ENCODE measurements around the gene HADHB. TPM values are rescaled to one million over a fixed set of nuclear protein-coding genes. Genes with fewer than 3 reads are reported as not detected.
A peak's percentile ranks its signal among the peaks of the same experiment; 100 is the strongest.

Gene HADHB
- 51.0 TPM for polyA plus RNA-seq (2012; ENCODE audit: low read depth, missing spikeins)

DNA sequence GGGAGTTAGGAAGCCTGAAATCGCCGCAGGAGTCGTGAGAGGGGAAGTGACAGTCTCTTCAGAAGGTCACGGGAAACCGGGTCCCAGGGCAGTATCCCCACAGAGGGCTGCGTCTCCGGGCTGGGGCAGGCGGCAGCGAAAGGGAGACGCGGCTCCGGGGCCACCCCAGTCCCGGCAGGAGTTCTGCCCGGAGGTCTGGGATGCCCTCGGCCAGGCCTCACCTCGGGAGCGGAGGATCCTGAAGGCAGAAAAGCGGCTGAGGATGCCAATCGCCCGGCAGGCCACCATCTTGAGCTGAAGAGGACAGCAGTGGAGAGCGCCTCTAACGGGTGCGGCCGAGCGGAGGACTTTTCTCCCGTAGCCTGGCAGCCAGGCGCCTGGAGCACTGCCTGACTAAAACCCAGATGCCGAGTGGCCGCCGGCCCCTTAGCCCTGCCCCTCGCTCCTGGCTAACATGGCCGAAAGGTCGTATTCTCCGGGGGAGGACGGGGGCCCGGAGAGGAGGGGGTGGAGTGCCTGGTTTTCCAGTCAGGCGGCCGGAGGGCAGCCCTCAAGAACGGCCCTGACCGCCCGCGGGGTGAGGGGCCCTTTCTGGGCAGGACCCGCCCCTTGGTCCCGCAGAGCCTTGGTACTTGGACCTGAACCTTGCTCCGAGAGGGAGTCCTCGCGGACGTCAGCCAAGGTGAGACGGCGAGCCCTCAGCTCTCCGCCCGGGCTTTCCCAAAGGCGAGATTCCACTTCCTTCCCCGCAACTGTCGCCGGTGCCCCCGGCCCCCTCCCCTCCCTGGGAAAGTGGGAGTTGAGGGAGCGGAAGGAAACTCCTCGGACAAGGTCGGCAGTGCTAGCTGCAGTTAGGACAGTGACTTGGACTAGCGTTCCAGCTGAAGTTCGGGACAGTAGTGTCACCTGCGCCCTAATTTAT is at the start of gene HADHB, which contains the start of gene HADHA:
TSS of gene HADHB (plus strand) at position 631 of the 922 bp plus-strand sequence. CDS start 9,316 bp downstream, outside the sequence.
TSS of gene HADHA (minus strand) at position 324 of the 922 bp plus-strand sequence. CDS start at position 288, 36 bp downstream.
- FAIRE-seq (peak; percentile 88), DNase-seq (ENCODE audit: insufficient read length, low spot score) (peak; percentile 65)
- peak; percentile 61 for TF ChIP-seq SPI1 (IDR thresholded peaks at IDR 0.05; ENCODE audit: low read depth, low read length)
- TF ChIP-seq POU2F2 (IDR thresholded peaks at IDR 0.05; ENCODE audit: low read depth, low read length): 0 out of 2 replicates have a peak, but pooled peaks have one; percentile 11
- peak; percentile 64 for TF ChIP-seq TAF1 (IDR thresholded peaks at IDR 0.05; ENCODE audit: low read depth, low read length)
- peak; percentile 86 for TF ChIP-seq POLR2AphosphoS5 (IDR thresholded peaks at IDR 0.05; ENCODE audit: low read depth, low read length)
- no peak for TF ChIP-seq PAX5 (IDR thresholded peaks at IDR 0.05; ENCODE audit: insufficient read depth, low read length, severe bottlenecking)
- TF ChIP-seq POLR2A (IDR thresholded peaks at IDR 0.05; ENCODE audit: low read depth, low read length): peak; percentile 87

- FAIRE-seq: no peak
- TF ChIP-seq POLR2A (IDR thresholded peaks at IDR 0.05; ENCODE audit: low read depth, low read length): no peak
- TF ChIP-seq POU2F2 (IDR thresholded peaks at IDR 0.05; ENCODE audit: low read depth, low read length): no peak
- TF ChIP-seq SPI1 (IDR thresholded peaks at IDR 0.05; ENCODE audit: low read depth, low read length): no peak
- TF ChIP-seq PAX5 (IDR thresholded peaks at IDR 0.05; ENCODE audit: insufficient read depth, low read length, severe bottlenecking): no peak
- TF ChIP-seq POLR2AphosphoS5 (IDR thresholded peaks at IDR 0.05; ENCODE audit: low read depth, low read length): no peak
- no peak for TF ChIP-seq TAF1 (IDR thresholded peaks at IDR 0.05; ENCODE audit: low read depth, low read length)
These were observed 49.4 kb upstream of the HADHB start for GRCh38 chr2:26195040-26195984.

DNA sequence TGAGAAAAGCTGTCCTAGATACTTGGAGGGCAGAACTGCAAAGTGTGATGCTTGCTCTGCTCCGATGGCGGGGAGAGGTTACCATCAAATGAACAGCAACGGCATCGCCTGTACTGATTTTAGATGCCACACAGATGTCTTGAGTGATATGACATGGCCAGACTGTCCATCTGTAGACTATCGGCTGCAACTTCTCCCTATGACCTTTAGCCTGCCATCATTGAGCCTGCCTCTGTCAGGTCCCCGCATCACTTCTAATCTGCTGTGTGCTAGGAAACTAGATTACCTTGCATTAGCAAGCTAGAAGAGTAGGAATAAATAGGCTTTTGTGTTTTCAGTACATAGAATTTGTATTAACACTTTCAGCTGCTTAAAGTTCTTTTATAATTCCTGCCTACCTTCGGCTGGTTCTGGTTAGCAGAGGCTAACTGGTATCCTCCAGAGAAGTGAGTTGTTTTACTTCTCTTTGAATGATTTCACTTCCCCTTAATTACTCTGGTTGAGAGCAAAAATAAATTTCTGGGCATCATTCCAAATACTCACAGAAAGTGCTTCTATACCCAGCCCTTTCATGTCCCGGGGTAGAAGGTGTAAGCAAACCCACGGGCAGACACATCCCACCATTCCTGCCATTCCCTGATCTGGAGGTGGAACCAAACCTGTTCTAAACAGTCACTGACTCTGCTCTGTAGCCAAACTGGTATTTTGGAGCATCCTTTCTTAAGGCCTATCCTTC is 47.9 kb upstream of the HADHB start:
- peak; percentile 71 for FAIRE-seq
- no peak for DNase-seq (ENCODE audit: insufficient read length, low spot score)

More at GRCh38 chr2:26195040-26195984, 49.4 kb upstream of the HADHB start:
- DNase-seq (ENCODE audit: insufficient read length, low spot score): no peak

DNA sequence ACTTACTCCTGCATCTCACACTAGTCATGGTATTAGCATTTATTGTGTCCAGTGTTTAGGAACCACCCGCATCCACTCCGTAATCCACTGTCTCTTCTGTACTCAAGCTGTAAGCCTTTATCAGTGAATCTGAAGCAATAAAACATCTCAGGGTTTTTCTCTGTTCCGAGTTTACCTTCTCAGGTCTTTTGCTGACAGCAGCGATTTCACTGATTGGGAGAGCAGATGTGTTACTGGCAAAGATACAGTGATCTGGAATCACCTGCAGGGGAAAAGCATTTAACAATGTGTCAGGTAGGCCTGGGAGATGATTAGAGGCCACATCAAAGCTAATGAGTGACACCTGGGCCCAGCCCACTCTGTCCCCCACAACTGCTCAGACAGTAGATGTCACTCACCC is 47.2 kb upstream of the HADHB start:
- no peak for TF ChIP-seq POLR2AphosphoS5 (IDR thresholded peaks at IDR 0.05; ENCODE audit: low read depth, low read length)
- no peak for TF ChIP-seq TAF1 (IDR thresholded peaks at IDR 0.05; ENCODE audit: low read depth, low read length)
- no peak for TF ChIP-seq POU2F2 (IDR thresholded peaks at IDR 0.05; ENCODE audit: low read depth, low read length)
- no peak for TF ChIP-seq PAX5 (IDR thresholded peaks at IDR 0.05; ENCODE audit: insufficient read depth, low read length, severe bottlenecking)
- no peak for TF ChIP-seq SPI1 (IDR thresholded peaks at IDR 0.05; ENCODE audit: low read depth, low read length)
- TF ChIP-seq POLR2A (IDR thresholded peaks at IDR 0.05; ENCODE audit: low read depth, low read length): no peak
- DNase-seq (ENCODE audit: insufficient read length, low spot score) (no peak), FAIRE-seq (no peak)

More for the DNA sequence above, 47.9 kb upstream of the HADHB start:
- TF ChIP-seq POLR2A (IDR thresholded peaks at IDR 0.05; ENCODE audit: low read depth, low read length) (no peak), SPI1 (IDR thresholded peaks at IDR 0.05; ENCODE audit: low read depth, low read length) (peak; percentile 94)

DNA sequence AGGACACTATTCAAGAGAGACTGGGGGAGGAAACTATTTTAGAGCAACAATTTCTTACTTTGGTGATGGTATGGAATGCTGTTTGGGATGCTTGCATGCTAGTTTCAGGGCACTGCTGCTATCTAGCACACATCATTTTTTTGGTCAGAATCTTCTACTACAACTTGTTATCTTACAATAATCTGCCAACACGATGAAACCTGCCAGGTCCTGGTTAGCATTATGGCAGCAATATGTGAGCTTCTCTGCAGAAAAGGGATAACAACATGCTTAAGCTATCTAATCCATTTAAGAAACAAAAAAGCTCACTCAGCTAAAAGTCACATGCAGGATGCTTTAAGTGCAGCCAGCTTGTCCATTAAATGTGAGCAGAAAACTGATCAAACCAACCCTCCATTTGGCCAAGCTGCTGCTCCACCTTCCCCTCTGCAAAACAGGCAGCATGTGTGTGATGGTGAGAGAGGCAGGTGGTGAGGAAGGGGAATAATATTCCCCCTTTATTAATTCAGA is 41.7 kb upstream of the HADHB start:
- FAIRE-seq: no peak
- DNase-seq (ENCODE audit: insufficient read length, low spot score): no peak

DNA sequence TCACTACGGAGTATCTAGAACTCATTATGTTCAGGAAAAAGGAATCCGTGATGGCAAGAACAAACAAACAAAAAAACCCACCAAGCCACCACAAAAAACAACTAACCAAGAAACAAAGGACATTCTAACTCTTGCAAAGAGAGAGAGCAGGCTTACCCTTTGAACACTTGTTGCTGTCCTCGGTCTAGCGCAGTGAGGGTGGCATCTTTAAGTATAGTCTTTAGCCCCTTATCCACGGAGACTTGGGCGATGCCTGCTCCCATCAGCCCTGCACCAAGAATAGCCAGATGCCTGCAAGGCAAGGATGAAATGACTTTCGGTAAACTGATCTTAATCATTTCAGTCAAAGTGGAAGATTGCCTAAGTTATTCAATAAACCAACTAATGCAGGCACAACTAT is 40.8 kb upstream of the HADHB start:
- FAIRE-seq (no peak), DNase-seq (ENCODE audit: insufficient read length, low spot score) (no peak)
- no peak for TF ChIP-seq PAX5 (IDR thresholded peaks at IDR 0.05; ENCODE audit: insufficient read depth, low read length, severe bottlenecking)

More for the DNA sequence above, 41.7 kb upstream of the HADHB start:
- TF ChIP-seq PAX5 (IDR thresholded peaks at IDR 0.05; ENCODE audit: insufficient read depth, low read length, severe bottlenecking) (no peak), TAF1 (IDR thresholded peaks at IDR 0.05; ENCODE audit: low read depth, low read length) (no peak), SPI1 (IDR thresholded peaks at IDR 0.05; ENCODE audit: low read depth, low read length) (no peak), POU2F2 (IDR thresholded peaks at IDR 0.05; ENCODE audit: low read depth, low read length) (no peak), POLR2A (IDR thresholded peaks at IDR 0.05; ENCODE audit: low read depth, low read length) (no peak), POLR2AphosphoS5 (IDR thresholded peaks at IDR 0.05; ENCODE audit: low read depth, low read length) (no peak)

- FAIRE-seq (no peak), DNase-seq (ENCODE audit: insufficient read length, low spot score) (no peak)
- TF ChIP-seq TAF1 (IDR thresholded peaks at IDR 0.05; ENCODE audit: low read depth, low read length): no peak
These were observed 32.7 kb upstream of the HADHB start for GRCh38 chr2:26212011-26212410.

- FAIRE-seq: no peak
- TF ChIP-seq PAX5 (IDR thresholded peaks at IDR 0.05; ENCODE audit: insufficient read depth, low read length, severe bottlenecking) (no peak), SPI1 (IDR thresholded peaks at IDR 0.05; ENCODE audit: low read depth, low read length) (peak; percentile 59; the same call in 1 of the 2 replicates)
These were observed 30.0 kb upstream of the HADHB start for GRCh38 chr2:26214759-26215158.

DNA sequence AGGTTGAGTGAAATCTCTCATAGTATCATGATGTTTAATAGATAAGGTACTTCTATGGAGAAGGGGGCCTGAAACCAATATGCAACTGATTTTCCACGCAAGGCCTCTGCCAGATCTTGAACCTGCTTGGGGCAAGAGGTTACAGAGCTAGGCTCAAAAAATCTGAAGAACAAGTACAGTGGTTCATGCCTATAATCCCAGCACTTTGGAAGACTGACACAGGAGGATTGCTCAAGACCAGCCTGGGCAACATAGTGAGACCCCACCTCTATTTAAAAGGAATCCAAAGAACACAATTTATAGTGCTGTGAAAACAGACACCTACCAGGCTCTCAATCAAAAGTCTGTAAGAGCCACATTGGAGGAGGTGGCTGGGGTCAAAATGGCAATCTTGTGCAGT is 28.9 kb upstream of the HADHB start:
- no peak for FAIRE-seq
- no peak for TF ChIP-seq SPI1 (IDR thresholded peaks at IDR 0.05; ENCODE audit: low read depth, low read length)
- no peak for TF ChIP-seq POLR2A (IDR thresholded peaks at IDR 0.05; ENCODE audit: low read depth, low read length)
- no peak for TF ChIP-seq PAX5 (IDR thresholded peaks at IDR 0.05; ENCODE audit: insufficient read depth, low read length, severe bottlenecking)
- TF ChIP-seq POLR2AphosphoS5 (IDR thresholded peaks at IDR 0.05; ENCODE audit: low read depth, low read length): no peak
- TF ChIP-seq POU2F2 (IDR thresholded peaks at IDR 0.05; ENCODE audit: low read depth, low read length): no peak
- no peak for TF ChIP-seq TAF1 (IDR thresholded peaks at IDR 0.05; ENCODE audit: low read depth, low read length)

More at GRCh38 chr2:26214759-26215158, 30.0 kb upstream of the HADHB start:
- DNase-seq (ENCODE audit: insufficient read length, low spot score): no peak

More for the DNA sequence above, 28.9 kb upstream of the HADHB start:
- DNase-seq (ENCODE audit: insufficient read length, low spot score): no peak

Data from GM12891 (cell line).